Right ventricle myocardium superior (tissue), 1 donor: ENCODE measurements around the gene GPC6. TPM values are rescaled to one million over a fixed set of nuclear protein-coding genes. Genes with fewer than 3 reads are reported as not detected.

Source experiments
- ATAC-seq: fragments of 200-7000 bp; cut with Tn5 transposase; one replicate; pipeline ENCODE4 v1.9.1; 2020; ENCODE audit warnings: mild to moderate bottlenecking; ENCODE audit not compliant: poor library complexity
- DNase-seq: peaks from one replicate; pipeline ENCODE4 v3.0.0-alpha.2; 2020
- intact Hi-C: fragments of 100-400 bp; cut with DNase I; formaldehyde crosslinking; loops from one replicate; pipeline ENCODE4 v1.11.2; 2022
- total RNA-seq: library from RNA; stranded (reverse); fragmentation: NEBNext Ultra II Directional; extraction: Animal tissue kit (Norgen Biotek cat#: 25700); gene quantifications from one replicate; pipeline ENCODE4 v1.2.1, GENCODE V29; 2021
- donor health status: DM: no; HTN: yes; CAD: no; lungs with severe emphysema.

The GPC6 gene
- total RNA-seq, 1 donor from 2014 or later = 3.3 TPM

GRCh38 chr13:93872376-93872775 lies 645.8 kb downstream of the GPC6 start:
- DNase-seq (no peak), ATAC-seq (no peak)
- intact Hi-C loops = no loop called here

DNA sequence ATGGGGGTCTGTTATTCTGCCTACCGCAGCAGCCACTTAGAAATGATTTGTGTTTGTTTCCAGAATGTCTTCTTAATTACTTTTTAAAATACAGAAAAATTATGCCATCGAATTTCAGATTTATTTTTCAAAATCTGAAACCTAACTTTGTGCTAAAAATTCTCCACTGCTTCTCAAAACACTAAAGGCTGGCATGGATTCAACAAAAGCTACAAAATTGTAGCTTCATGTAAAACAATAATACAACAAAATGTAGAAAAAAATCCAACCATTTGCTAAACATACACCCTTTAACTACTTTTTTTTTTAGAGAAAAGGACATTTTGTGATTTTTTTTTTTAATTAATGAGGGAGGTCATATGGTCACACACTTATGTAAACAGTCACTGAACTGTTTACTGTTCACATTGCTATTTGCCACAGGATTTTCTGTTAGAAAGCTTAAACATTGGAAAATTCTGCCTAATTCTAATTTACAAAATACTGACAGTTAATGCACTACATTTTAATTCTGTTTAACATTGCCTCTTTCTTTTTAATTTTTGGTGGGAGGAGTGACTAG lies 646.3 kb downstream of the GPC6 start:
- intact Hi-C loops = no loop called here
- ATAC-seq (no peak), DNase-seq (no peak)

- intact Hi-C loops = no loop called here
- DNase-seq = no peak
- no peak for ATAC-seq
Measured at GRCh38 chr13:93875547-93875946, 648.9 kb downstream of the GPC6 start.

DNA sequence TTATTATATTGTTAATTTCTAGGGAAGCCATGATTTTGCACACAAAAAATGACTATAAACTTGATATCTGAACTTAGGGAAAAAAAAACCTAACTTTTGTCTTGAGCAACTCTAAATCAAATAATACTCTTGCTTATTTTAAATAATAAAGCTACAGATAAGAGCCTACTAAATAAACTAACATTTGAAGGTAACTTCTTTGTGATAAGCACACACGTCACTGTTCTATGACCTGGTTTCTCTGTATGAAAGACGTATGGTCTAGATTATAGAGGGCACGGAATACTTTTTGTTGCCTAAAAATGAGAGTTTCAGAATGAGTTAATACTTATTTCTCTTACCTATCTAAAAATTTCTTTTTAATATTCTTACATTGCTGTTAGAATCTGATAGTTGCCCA lies 649.6 kb downstream of the GPC6 start:
- ATAC-seq (no peak), DNase-seq (no peak)
- intact Hi-C loops = no loop called here

DNA sequence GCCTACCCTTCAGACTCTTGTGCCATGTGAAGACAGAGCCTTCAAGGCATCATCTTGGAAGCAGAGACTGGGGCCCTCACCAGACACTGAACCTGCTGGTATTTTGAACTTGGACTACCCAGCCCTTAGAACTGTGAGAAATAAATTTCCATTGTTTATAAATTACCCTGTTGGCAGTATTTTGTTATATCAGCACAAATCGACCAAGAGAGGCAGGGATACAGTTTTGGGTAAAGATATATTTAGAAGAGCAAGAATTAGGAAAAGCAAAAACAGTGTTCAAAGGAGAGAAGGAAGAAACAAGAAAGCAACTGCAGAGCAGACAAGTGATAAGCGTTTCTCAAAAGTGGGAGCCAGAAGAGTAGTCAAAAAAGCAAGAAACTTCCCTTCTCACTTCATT lies 652.1 kb downstream of the GPC6 start:
- DNase-seq (no peak), ATAC-seq (no peak)
- intact Hi-C loops = no loop called here

- no peak for DNase-seq
- no peak for ATAC-seq
- intact Hi-C loops = no loop called here
Measured at GRCh38 chr13:93881411-93881810, 654.8 kb downstream of the GPC6 start.

- DNase-seq (no peak), ATAC-seq (no peak)
Measured at GRCh38 chr13:93882086-93882651, 655.6 kb downstream of the GPC6 start.

DNA sequence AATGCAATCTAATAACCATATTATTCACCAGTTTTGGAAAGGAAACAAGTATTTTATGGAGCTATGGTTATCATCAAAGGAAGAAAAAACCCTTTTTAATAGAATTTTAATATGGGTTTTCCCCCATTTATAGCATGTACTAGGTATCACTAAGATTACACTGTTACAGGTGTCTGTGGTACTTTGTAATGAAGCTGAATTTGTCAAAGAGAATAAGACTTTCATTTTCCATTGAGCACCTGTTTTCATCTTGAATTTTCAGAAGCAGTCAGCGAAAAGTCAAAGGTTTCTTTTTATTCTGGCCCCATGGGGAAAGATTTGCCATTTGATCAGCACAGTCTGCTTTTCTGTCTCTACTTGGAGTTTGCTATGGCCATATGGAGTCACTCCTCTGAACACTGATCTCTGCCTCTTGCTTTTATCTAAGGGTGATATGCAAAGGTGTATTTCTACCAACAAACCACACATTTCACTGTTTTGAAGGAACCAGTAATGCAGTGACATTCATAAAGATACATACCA lies 662.9 kb downstream of the GPC6 start:
- no peak for ATAC-seq
- no peak for DNase-seq
- intact Hi-C loops = no loop called here

More at GRCh38 chr13:93882086-93882651, 655.6 kb downstream of the GPC6 start:
- intact Hi-C loops = no loop called here

DNA sequence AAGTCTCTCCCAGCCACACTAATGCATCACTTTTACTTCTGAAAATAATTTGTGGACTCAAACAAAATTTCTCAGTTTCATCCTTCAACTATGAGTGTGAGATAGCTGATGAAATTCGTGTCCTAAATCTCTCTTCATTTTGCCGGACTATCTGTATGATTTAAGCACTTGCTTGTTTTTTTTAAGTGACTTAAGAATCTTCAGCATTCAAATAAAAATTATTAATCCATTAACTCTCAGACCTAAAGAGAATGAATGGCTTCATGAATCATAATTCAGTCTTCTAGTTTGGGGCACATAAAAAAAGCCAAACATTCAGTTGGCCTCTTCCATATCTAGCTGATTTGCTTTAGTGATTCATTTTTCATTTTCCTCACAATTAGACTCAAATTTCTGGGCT lies 673.4 kb downstream of the GPC6 start:
- intact Hi-C loops = no loop called here

GRCh38 chr13:93900731-93901130 lies 674.1 kb downstream of the GPC6 start:
- no peak for DNase-seq
- intact Hi-C loops = no loop called here
- ATAC-seq = no peak

More for the DNA sequence above, 673.4 kb downstream of the GPC6 start:
- ATAC-seq = no peak
- no peak for DNase-seq

- ATAC-seq (no peak), DNase-seq (no peak)
- intact Hi-C loops = no loop called here
Measured at GRCh38 chr13:93903909-93904308, 677.3 kb downstream of the GPC6 start.

DNA sequence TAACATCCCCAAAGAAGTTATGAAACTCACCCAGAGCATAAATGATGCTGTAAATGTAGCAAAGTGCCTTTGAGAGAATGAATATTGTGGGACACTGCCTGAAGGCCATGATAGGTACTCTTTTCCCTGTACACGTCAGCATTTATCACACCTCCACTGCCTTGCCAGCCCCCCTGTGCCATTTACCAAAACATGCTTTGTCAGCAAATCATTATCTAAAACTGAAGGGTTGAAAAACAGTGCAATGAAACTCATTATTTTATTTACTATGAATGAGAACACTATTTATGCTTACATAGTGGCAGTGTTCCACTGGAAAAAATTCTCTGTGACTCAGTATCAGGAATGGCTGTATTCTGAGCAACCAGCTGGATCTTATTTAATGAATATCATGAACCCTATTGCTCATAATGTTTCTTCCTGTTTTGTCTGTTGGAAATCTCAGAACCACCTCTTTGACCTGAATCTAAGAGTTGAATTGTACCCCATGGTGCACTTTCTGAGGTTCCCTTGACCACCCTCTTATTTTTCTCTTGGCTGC lies 688.7 kb downstream of the GPC6 start:
- DNase-seq (no peak), ATAC-seq (no peak)
- intact Hi-C loops = no loop called here

DNA sequence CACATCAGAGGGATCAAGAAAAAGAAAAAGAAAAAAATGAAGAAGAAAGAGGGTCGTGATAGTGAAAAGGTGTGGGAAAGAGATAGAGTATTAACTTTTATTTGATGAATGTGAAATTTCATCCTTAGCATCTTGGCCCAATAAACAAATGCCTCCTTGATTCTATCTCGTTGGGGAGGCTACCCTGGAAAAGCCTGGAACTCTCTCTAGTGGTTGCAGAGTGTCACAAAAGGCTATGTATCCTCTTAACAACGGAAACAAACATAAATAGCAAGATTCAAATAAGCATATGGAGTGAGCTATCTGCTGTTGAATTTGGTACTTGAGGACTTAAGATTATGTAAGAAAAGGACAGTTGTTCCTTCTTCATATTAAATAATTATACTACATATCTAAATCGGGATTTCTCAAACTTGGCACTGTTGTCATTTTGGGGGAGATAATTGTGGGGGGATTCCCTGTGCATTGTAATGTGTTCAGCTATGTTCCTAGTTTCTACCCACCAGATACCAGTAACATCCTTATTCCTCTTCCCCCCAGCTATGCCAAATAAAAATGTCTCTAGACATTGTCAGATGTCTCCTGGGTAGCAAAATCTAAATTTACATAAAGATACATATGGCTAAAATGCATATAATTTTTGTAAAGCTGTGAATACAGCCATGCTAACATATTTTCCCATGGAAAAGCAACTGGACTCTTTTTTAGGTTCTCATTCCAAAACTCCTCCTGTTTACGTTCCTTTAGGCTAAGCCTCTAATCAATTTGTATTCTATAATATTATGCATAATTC lies 695.7 kb downstream of the GPC6 start:
- DNase-seq = no peak
- intact Hi-C loops = no loop called here
- no peak for ATAC-seq

GRCh38 chr13:93925990-93926389 lies 699.4 kb downstream of the GPC6 start:
- intact Hi-C loops = no loop called here
- no peak for DNase-seq
- no peak for ATAC-seq

GRCh38 chr13:93926425-93926824 lies 699.8 kb downstream of the GPC6 start:
- DNase-seq (no peak), ATAC-seq (no peak)
- intact Hi-C loops = no loop called here

GRCh38 chr13:93927431-93927830 lies 700.8 kb downstream of the GPC6 start:
- intact Hi-C loops = no loop called here
- no peak for DNase-seq
- ATAC-seq = no peak

- ATAC-seq = no peak
- DNase-seq = no peak
- intact Hi-C loops = no loop called here
Measured at GRCh38 chr13:93932901-93933300, 706.3 kb downstream of the GPC6 start.

GRCh38 chr13:93936901-93937300 lies 710.3 kb downstream of the GPC6 start:
- intact Hi-C loops = no loop called here
- DNase-seq (no peak), ATAC-seq (no peak)

DNA sequence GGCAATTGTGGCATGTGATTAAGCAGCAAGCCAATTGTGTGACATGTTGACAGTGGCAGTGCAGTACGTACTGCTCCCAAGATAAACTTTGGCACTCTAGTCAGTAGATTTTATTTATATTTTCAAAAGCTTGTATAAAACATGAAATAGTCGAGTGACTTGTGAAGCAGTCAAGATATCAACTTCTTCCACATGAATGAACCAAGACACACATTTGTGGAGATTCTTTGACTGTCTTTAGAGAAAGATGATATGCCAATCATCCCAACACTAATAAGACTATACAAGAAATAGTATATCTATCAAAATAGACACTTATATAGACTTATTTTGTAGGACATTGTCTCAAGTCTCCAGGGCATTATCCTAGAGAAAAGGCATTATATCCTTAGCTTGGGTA lies 714.8 kb downstream of the GPC6 start:
- no peak for DNase-seq
- intact Hi-C loops = no loop called here
- peak; percentile 43 for ATAC-seq

GRCh38 chr13:93942016-93942415 lies 715.4 kb downstream of the GPC6 start:
- ATAC-seq (no peak), DNase-seq (no peak)
- intact Hi-C loops = no loop called here
